RWPE2 (cell line): ENCODE results near the gene C19orf25.

ENCODE experiments used
- ATAC-seq: fragments of 200-7000 bp; cut with Tn5 transposase; 3 replicates; pipeline ENCODE4 v1.9.1; 2021; ENCODE audit warnings: low read depth
- DNase-seq: peaks from one replicate; pipeline ENCODE4 v3.0.0-alpha.2; 2020; ENCODE audit warnings: low spot score
- H3K27ac ChIP-seq: fragments of 450-650 bp; 2 replicates; pipeline ENCODE4 v1.5.1; 2017; ENCODE audit warnings: mild to moderate bottlenecking; ENCODE audit not compliant: poor library complexity, severe bottlenecking
- H3K27me3 ChIP-seq: fragments of 250-450 bp; sonication (Bioruptor Pico); 2 replicates; pipeline ENCODE4 v1.5.1; 2021; ENCODE audit warnings: mild to moderate bottlenecking, moderate library complexity; ENCODE audit not compliant: insufficient read depth, poor library complexity, severe bottlenecking
- H3K36me3 ChIP-seq: fragments of 250-450 bp; sonication (Bioruptor Pico); 2 replicates; pipeline ENCODE4 v1.5.1; 2020; ENCODE audit warnings: low read depth, mild to moderate bottlenecking, moderate library complexity
- H3K4me1 ChIP-seq: fragments of 250-450 bp; sonication (Bioruptor Pico); 2 replicates; pipeline ENCODE4 v1.5.1; 2021; ENCODE audit warnings: mild to moderate bottlenecking, moderate library complexity; ENCODE audit not compliant: insufficient read depth, poor library complexity, severe bottlenecking
- H3K4me3 ChIP-seq: fragments of 250-450 bp; sonication (Bioruptor Pico); 2 replicates; pipeline ENCODE4 v1.5.1; 2021; ENCODE audit warnings: mild to moderate bottlenecking, moderate library complexity; ENCODE audit not compliant: severe bottlenecking
- H3K9me3 ChIP-seq: fragments of 250-450 bp; sonication (Bioruptor Pico); 2 replicates; pipeline ENCODE4 v1.5.1; 2021; ENCODE audit warnings: mild to moderate bottlenecking, moderate library complexity; ENCODE audit not compliant: severe bottlenecking
- TF ChIP-seq, protein P1 (sequence below): fragments of 450-650 bp; IDR thresholded peaks from one replicate; pipeline ENCODE4 v1.5.1; 2017; ENCODE audit warnings: mild to moderate bottlenecking, moderate library complexity; ENCODE audit not compliant: poor library complexity, severe bottlenecking

The C19orf25 gene

DNA sequence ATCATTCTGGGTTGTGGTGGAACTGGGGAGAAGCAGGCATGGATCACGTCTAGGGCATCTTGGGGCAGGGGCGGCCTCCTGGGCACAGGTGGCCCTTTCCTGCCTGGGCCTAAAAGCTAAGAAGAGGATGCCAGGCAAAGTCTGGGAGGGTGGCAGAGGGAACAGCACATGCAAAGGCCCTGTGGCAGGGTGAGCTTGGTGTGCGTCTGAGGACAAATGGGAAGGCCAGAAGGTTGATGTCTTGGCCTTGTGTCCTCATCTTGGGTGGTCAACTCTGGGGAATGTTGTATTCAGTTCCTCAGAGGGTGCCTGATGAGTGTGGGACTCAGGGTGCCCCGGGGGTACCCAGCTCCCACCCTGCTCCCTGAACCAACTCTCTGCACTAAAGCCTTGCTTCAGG, 39.5 kb upstream of the C19orf25 start:
- Histone ChIP-seq H3K36me3 (no peaks in the 10 kb centered on the region), H3K4me1 (no peaks in the 10 kb centered on the region), H3K9me3 (no peaks in the 10 kb centered on the region), H3K27ac (no peak overlapping the region), H3K27me3 (peaks cover 10% of the 10 kb centered on the region), H3K4me3 (no peak overlapping the region)
- no peak for ATAC-seq
- no peak for DNase-seq
- TF ChIP-seq, protein P1, sequence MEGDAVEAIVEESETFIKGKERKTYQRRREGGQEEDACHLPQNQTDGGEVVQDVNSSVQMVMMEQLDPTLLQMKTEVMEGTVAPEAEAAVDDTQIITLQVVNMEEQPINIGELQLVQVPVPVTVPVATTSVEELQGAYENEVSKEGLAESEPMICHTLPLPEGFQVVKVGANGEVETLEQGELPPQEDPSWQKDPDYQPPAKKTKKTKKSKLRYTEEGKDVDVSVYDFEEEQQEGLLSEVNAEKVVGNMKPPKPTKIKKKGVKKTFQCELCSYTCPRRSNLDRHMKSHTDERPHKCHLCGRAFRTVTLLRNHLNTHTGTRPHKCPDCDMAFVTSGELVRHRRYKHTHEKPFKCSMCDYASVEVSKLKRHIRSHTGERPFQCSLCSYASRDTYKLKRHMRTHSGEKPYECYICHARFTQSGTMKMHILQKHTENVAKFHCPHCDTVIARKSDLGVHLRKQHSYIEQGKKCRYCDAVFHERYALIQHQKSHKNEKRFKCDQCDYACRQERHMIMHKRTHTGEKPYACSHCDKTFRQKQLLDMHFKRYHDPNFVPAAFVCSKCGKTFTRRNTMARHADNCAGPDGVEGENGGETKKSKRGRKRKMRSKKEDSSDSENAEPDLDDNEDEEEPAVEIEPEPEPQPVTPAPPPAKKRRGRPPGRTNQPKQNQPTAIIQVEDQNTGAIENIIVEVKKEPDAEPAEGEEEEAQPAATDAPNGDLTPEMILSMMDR: no peak

DNA sequence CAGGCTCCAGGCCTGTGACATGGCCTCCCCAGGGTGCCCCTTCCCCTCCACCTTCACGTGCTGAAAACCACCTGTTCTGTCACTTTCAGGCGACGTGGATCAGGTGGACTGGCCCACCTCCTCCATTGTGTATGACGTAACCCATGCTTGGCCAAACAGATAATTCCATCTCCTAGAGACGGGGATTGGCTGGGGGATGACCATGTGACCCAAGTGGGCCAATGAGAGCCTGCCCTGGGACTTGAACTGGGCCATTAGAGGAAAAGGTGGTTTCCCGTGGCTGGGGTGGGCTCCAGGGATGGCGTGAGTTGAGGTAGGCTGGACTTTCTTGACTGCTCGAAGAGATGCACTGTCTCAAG, 37.4 kb upstream of the C19orf25 start:
- ATAC-seq: no peak
- no peak for DNase-seq
- Histone ChIP-seq H3K36me3 (no peaks in the 10 kb centered on the region), H3K27me3 (no peaks in the 10 kb centered on the region), H3K9me3 (peaks cover 2% of the 10 kb centered on the region), H3K27ac (no peak overlapping the region), H3K4me1 (peaks cover 4% of the 10 kb centered on the region), H3K4me3 (no peak overlapping the region)
- TF ChIP-seq, protein P1: no peak

DNA sequence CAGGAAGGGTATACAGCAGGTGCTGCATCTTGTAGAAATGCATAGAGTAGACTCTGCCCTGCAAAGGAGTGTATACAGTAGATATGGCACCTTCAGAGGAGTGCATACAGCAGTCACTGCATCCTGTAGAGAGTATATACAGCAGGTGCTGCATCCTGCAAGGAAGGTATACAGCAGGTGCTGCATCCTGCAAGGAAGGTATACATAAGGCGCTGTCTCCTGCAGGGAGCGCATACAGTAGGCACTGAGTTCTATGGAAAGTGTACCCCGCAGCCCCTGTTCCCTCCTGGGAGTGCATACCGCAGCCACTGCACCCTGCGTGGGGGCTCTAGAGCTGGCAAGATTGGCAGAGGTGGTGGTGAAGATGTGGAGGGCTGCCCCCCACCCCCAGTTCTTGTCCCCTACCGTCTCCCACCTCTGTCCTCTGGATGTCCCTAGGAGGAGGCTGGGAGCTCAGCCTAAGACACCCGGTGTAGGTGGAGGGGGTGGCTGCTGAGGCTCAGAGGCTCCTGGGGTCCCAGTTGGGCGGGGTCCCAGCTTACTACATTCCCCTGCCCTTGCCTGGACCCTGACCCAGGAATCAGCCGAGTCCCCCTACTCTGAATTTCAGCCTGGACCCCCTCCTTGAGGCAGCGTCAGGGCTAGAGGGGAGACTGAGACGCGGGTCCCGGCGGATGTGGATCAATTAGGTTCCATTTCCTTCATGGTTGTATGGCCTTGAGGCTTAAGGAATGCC, 36.1 kb upstream of the C19orf25 start:
- TF ChIP-seq, protein P1: no peak
- peaks cover 2% of the 10 kb centered on the region for H3K9me3 ChIP-seq

DNA sequence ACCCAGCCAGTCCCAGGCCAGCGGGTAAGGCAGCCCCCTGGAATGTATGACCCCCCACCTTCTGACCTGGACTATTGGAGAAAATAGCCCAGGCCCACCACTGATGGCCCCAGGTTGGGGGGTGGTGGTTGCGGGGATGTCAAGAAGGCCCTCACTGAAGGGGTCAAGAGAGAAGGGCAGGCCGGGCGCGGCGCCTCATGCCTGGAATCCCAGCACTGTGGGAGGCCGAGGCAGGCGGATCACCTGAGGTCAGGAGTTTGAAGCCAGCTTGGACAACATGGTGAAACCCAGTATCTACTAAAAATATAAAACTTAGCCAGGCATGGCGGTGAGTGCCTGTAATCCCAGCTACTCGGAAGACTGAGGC, 35.3 kb upstream of the C19orf25 start:
- peaks cover 2% of the 10 kb centered on the region for H3K9me3 ChIP-seq
- no peak for DNase-seq
- ATAC-seq: no peak
- H3K4me3 ChIP-seq: no peak overlapping the region
- no peaks in the 10 kb centered on the region for H3K27me3 ChIP-seq
- H3K36me3 ChIP-seq: no peaks in the 10 kb centered on the region
- H3K27ac ChIP-seq: no peak overlapping the region
- H3K4me1 ChIP-seq: peaks cover 4% of the 10 kb centered on the region
- TF ChIP-seq, protein P1: no peak

More for the DNA sequence above, 36.1 kb upstream of the C19orf25 start:
- Histone ChIP-seq H3K27ac (no peak overlapping the region), H3K4me3 (no peak overlapping the region), H3K4me1 (peaks cover 4% of the 10 kb centered on the region), H3K36me3 (no peaks in the 10 kb centered on the region), H3K27me3 (no peaks in the 10 kb centered on the region)
- ATAC-seq (no peak), DNase-seq (no peak)
